Heart right ventricle (tissue), 16 donors: Measurements from ENCODE around the gene RAD54L2. TPM values are rescaled to one million over a fixed set of nuclear protein-coding genes. Genes with fewer than 3 reads are reported as not detected.

Experiments
- ATAC-seq, 8 donors: fragments of 200-7000 bp; cut with Tn5 transposase; one replicate each; pipeline ENCODE4 v1.9.1; 2020; ENCODE audit warnings: mild to moderate bottlenecking in 8 of 8, moderate library complexity in 8 of 8, moderate number of reproducible peaks in 1 of 8
- DNase-seq, 2 donors: peaks; one replicate each; pipeline ENCODE4 v3.0.0-alpha.2; 2020
- H3K27ac ChIP-seq, 10 donors: fragments of 200-600 bp; sonication (generic) in 2 of 10; one replicate each; pipeline versions ENCODE4 v1.5.0 to v1.8.0; 2020 to 2022; ENCODE audit warnings: mild to moderate bottlenecking in 3 of 10
- H3K27me3 ChIP-seq, 7 donors: fragments of 200-600 bp; one replicate each; pipeline ENCODE4 v1.8.0; 2021 to 2022; ENCODE audit warnings: mild to moderate bottlenecking in 2 of 7
- H3K36me3 ChIP-seq, 9 donors: fragments of 200-600 bp; sonication (generic) in 1 of 9; one replicate each; pipeline versions ENCODE4 v1.5.0 to v1.8.0; 2020 to 2022; ENCODE audit warnings: mild to moderate bottlenecking in 2 of 9
- H3K4me1 ChIP-seq, 9 donors: fragments of 200-600 bp; sonication (generic) in 1 of 9; one replicate each; pipeline versions ENCODE4 v1.5.0 to v1.8.0; 2020 to 2022; ENCODE audit warnings: mild to moderate bottlenecking in 4 of 9
- H3K4me3 ChIP-seq, 10 donors: fragments of 200-600 bp; sonication (generic) in 2 of 10; one replicate each; pipeline versions ENCODE4 v1.5.0 to v1.8.0; 2020 to 2022; ENCODE audit warnings: mild to moderate bottlenecking in 7 of 10, moderate library complexity in 2 of 10
- H3K9me3 ChIP-seq, 11 donors: fragments of 200-600 bp in 10 of 11; sonication (generic) in 2 of 11; one replicate each; pipeline versions ENCODE4 v1.5.0 to v1.8.0; 2013 to 2022; ENCODE audit warnings: mild to moderate bottlenecking in 2 of 11, control low read depth in 1 of 11, moderate library complexity in 1 of 11
- WGBS, 2 donors: extraction: QIAGEN DNeasy Blood & Tissue Kit; methylation state at CpG; one replicate each; pipeline ENCODE4 v1.1.7; 2013; ENCODE audit warnings: inconsistent platforms in 1 of 2; 5-methylcytosine and 5-hydroxymethylcytosine counted together
- intact Hi-C, 10 donors: fragments of 100-400 bp; cut with DNase I; formaldehyde crosslinking; loops; one replicate each; pipeline versions ENCODE4 v1.11.1 to v1.14.2; 2022
- polyA plus RNA-seq, 2 donors: library from polyadenylated mRNA; stranded (reverse); fragments of 200-250 nt; gene quantifications; one replicate each; pipeline ENCODE4 v1.2.3, GENCODE V29; 2013
- total RNA-seq, 10 donors: library from RNA; stranded (reverse); fragmentation: NEBNext Ultra II Directional in 3 of 10; extraction: Animal tissue kit (Norgen Biotek cat#: 25700) in 3 of 10; gene quantifications; one replicate each; pipeline versions ENCODE4 v1.2.1 to v1.2.4, GENCODE V29; 2021 to 2023
- TF ChIP-seq, protein P1 (sequence below), 9 donors: fragments of 200-600 bp; sonication (generic) in 2 of 9; IDR thresholded peaks; one replicate each; pipeline versions ENCODE4 v1.5.0 to v1.8.0; 2021 to 2022; ENCODE audit warnings: antibody characterized with exemption in 9 of 9, mild to moderate bottlenecking in 5 of 9, moderate library complexity in 1 of 9
- donor health status: Arrhythmogenic right ventricular cardiomyopathy.
- donor health status: ischemic (EF 13 %, LVEDD 7.1; RV severe dilation, severe dysfunction).
- donor health status: healthy with polysubstance abuse.
- donor health status: DM: no; HTN: yes; CAD: no.
- donor health status: DM: no; HTN: no; CAD: no.
- donor health status: ischemic (EF 25% LVEDD 6.9; RV normal size, moderate dysfunction).
- donor health status: ischemic (EF 25% LVEDD 5.7; RV mildly dilated, moderate dysfunction).
- donor health status: healthy.
- donor health status: DM: yes; HTN: yes; CAD: no.
- donor health status: Ischemic cardiomyopathy.
- donor health status: ischemic (EF 35%, LVEDD 5.7; RV mildly dilated, moderate dysfunction).
- donor health status: nonischemic (EF 11% LVEDD 7.7; RV severe dilation, severe dysfunction).
- donor health status: DM: yes; HTN: yes; CAD: no.
- donor health status: PGD.
- donor health status: ischemic (EF 29% LVEDD 5.4; RV normal size, mild dysfunction).
- donor health status: nonischemic (EF 23%, LVEDD 6.1; RV moderate dilation, normal function).

The RAD54L2 gene
- total and polyA plus RNA-seq, 12 donors: 1.8 to 14.5 (median 12.9) TPM

DNA sequence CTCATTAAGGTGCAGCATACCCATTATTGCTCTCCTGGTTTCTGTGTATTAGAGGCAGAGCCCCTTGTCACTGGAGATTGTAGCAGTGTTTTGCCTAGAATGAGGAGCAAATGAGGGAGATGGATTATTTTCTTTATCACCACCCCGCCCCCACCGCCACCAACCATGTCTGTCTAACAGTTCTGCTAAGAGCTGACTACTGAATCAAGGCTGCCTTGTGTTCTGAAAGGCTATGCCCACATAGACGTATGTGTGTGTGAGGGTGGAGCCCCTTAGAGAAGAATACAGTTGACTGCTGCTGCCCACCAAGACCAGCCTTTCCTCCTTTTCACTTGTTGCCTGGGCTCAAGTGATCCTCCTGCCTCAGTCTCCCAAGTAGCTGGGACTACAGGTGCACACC lies 47.4 kb downstream of the RAD54L2 start:
- Histone ChIP-seq H3K4me3 (no peak overlapping the region), H3K9me3 (no peaks in the 10 kb centered on the region), H3K4me1 (peaks cover 0 to 14% (median 0%) of the 10 kb centered on the region in 9 donors), H3K27ac (no peak overlapping the region), H3K36me3 (peaks cover 0 to 16% (median 1%) of the 10 kb centered on the region in 9 donors), H3K27me3 (no peaks in the 10 kb centered on the region)
- ATAC-seq (no peak), DNase-seq (no peak)
- TF ChIP-seq, protein P1, sequence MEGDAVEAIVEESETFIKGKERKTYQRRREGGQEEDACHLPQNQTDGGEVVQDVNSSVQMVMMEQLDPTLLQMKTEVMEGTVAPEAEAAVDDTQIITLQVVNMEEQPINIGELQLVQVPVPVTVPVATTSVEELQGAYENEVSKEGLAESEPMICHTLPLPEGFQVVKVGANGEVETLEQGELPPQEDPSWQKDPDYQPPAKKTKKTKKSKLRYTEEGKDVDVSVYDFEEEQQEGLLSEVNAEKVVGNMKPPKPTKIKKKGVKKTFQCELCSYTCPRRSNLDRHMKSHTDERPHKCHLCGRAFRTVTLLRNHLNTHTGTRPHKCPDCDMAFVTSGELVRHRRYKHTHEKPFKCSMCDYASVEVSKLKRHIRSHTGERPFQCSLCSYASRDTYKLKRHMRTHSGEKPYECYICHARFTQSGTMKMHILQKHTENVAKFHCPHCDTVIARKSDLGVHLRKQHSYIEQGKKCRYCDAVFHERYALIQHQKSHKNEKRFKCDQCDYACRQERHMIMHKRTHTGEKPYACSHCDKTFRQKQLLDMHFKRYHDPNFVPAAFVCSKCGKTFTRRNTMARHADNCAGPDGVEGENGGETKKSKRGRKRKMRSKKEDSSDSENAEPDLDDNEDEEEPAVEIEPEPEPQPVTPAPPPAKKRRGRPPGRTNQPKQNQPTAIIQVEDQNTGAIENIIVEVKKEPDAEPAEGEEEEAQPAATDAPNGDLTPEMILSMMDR (IDR thresholded peaks at IDR 0.05): no peak
- intact Hi-C loops: no loop called here
- 94% methylated on average over 3 of the region's 3 CpGs for WGBS, 2 donors

Other genes starting within 250 kb of the RAD54L2 start
- 10 to 100 TPM; 33.8 to 82.3 (median 45.1) TPM for gene MANF, start 153.4 kb upstream of the RAD54L2 start, total RNA-seq
- gene MANF, start 153.4 kb upstream of the RAD54L2 start, polyA plus RNA-seq: 100 to 1,000 TPM in 1 of 2 donors, 10 to 100 TPM in 1; 19.1 to 150 TPM
- gene RBM15B, start 147.4 kb upstream of the RAD54L2 start, total RNA-seq: 10 to 100 TPM; 11.3 to 17.1 (median 13.7) TPM
- 10 to 100 TPM in 1 of 2 donors, 1 to 10 TPM in 1; 3.6 to 10.4 TPM for gene RBM15B, start 147.4 kb upstream of the RAD54L2 start, polyA plus RNA-seq
- gene DCAF1, start 38.7 kb upstream of the RAD54L2 start, total RNA-seq: 10 to 100 TPM; 10.9 to 18.5 (median 15.3) TPM
- gene DCAF1, start 38.7 kb upstream of the RAD54L2 start, polyA plus RNA-seq: 1 to 10 TPM; 4.7 to 7.2 TPM
- 10 to 100 TPM; 28.4 to 50.1 (median 33.4) TPM for gene TEX264, start 132.5 kb downstream of the RAD54L2 start, total RNA-seq
- gene TEX264, start 132.5 kb downstream of the RAD54L2 start, polyA plus RNA-seq: 10 to 100 TPM; 66.7 to 87.0 TPM
- under 1 TPM in 9 of 10 donors, not detected in 1; 0.06 to 0.66 (median 0.39) TPM for gene GRM2, start 168.3 kb downstream of the RAD54L2 start, total RNA-seq
- gene GRM2, start 168.3 kb downstream of the RAD54L2 start, polyA plus RNA-seq: under 1 TPM; 0.04 to 0.37 TPM
- gene IQCF6, start 240.5 kb downstream of the RAD54L2 start, total RNA-seq: not detected
- not detected for gene IQCF6, start 240.5 kb downstream of the RAD54L2 start, polyA plus RNA-seq